ENCODE results near the gene ACSF2.

ACSF2 gene

DNA sequence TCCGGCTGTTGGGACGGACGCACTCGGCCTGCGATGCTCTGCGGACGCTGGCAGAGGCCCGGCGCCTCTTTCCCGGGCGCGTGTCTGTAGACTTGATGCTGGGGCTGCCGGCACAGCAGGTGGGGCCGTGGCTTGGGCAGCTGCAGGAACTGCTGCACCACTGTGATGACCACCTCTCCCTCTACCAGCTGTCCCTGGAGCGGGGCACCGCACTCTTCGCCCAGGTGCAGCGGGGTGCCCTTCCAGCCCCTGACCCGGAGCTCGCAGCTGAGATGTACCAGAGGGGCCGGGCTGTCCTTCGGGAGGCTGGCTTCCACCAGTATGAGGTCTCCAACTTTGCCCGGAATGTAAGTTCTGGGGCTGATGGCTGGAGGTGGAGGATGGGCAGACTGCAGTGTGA lies 56.1 kb downstream of the ACSF2 start:
- no peak for TF ChIP-seq TAF1 (IDR thresholded peaks at IDR 0.05; ENCODE audit: low read depth, low read length)
- no peak for TF ChIP-seq POU2F2 (IDR thresholded peaks at IDR 0.05; ENCODE audit: low read depth, low read length)
- TF ChIP-seq POLR2AphosphoS5 (IDR thresholded peaks at IDR 0.05; ENCODE audit: low read depth, low read length): no peak
- TF ChIP-seq PAX5 (IDR thresholded peaks at IDR 0.05; ENCODE audit: insufficient read depth, low read length, severe bottlenecking): no peak
- no peak for TF ChIP-seq SPI1 (IDR thresholded peaks at IDR 0.05; ENCODE audit: low read depth, low read length)
- no peak for TF ChIP-seq POLR2A (IDR thresholded peaks at IDR 0.05; ENCODE audit: low read depth, low read length)
- DNase-seq (ENCODE audit: insufficient read length, low spot score) (no peak), FAIRE-seq (no peak)

DNA sequence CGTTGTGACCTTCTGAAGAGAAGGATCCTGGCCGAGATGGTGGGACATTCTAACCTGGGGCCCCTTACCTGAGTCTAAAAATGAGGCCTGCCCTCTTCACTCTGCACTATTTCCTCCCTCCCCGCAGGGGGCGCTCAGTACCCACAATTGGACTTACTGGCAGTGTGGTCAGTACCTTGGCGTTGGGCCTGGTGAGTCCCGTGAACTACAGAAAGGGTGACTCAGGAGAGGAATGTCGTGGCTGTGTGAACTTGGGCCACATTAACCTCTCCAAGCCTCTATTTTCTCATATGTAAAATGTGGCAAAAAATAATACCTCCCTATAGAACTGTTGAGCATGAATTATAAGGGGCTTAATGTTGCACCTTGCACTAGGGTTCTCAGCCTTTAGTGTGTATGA lies 56.5 kb downstream of the ACSF2 start:
- TF ChIP-seq POU2F2 (IDR thresholded peaks at IDR 0.05; ENCODE audit: low read depth, low read length) (no peak), POLR2AphosphoS5 (IDR thresholded peaks at IDR 0.05; ENCODE audit: low read depth, low read length) (no peak), TAF1 (IDR thresholded peaks at IDR 0.05; ENCODE audit: low read depth, low read length) (no peak)
- peak; percentile 81 for FAIRE-seq
- DNase-seq (ENCODE audit: insufficient read length, low spot score): no peak

DNA sequence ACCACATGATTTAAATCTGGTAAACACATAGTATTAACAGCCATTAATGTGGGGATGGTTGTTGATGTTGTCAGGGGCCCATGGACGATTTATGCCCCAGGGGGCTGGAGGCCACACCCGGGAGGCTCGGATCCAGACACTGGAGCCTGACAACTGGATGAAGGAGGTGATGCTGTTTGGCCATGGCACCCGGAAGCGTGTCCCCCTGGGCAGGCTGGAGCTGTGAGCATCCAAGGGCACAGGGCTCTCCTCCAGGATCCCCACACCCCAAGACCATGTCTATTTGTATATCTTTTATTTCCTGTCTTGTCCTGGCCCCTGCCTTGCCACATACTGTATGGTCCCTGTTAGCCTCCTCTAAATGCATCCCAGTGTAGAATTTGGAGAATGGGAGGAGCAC lies 57.2 kb downstream of the ACSF2 start:
- no peak for TF ChIP-seq POU2F2 (IDR thresholded peaks at IDR 0.05; ENCODE audit: low read depth, low read length)
- TF ChIP-seq PAX5 (IDR thresholded peaks at IDR 0.05; ENCODE audit: insufficient read depth, low read length, severe bottlenecking): no peak
- TF ChIP-seq TAF1 (IDR thresholded peaks at IDR 0.05; ENCODE audit: low read depth, low read length): no peak
- TF ChIP-seq SPI1 (IDR thresholded peaks at IDR 0.05; ENCODE audit: low read depth, low read length): no peak
- TF ChIP-seq POLR2A (IDR thresholded peaks at IDR 0.05; ENCODE audit: low read depth, low read length): no peak
- no peak for TF ChIP-seq POLR2AphosphoS5 (IDR thresholded peaks at IDR 0.05; ENCODE audit: low read depth, low read length)
- FAIRE-seq (no peak), DNase-seq (ENCODE audit: insufficient read length, low spot score) (no peak)

DNA sequence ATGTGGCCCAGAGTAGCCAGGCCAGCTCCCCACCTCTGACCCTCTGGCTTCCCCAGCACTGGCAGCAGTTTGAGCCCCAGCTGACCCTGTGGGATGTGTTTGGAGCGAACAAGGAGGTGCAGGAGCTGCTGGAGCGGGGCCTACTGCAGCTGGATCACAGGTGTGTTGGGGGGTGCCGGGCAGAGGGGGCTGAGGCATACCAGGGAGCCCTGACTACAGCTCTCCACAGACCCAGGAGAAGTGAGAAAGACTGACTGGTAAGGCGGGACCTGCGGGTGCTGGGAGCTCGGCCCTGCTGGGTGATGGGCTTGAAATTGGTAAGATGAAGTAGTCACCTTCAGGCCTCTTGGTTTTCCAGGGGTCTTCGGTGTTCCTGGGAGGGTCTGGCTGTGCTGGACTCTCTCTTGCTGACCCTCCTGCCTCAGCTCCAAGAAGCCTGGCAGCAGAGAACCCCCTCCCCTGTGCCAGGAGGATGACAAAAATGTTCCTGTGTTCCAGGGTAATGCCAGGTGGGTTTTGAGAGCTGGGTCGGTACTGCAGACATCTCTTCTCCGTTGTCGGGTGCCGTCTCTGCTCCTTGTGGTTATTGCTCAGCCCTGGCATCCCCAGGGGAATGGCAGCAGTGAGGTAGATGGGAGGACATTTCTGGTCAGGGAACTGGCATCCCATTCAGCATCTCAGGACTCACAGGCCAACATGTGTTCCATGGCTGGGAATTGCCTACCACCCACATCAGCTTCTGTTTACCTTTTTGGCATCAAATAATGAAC lies 58.6 kb downstream of the ACSF2 start:
- TF ChIP-seq PAX5 (IDR thresholded peaks at IDR 0.05; ENCODE audit: insufficient read depth, low read length, severe bottlenecking) (no peak), POLR2AphosphoS5 (IDR thresholded peaks at IDR 0.05; ENCODE audit: low read depth, low read length) (no peak), SPI1 (IDR thresholded peaks at IDR 0.05; ENCODE audit: low read depth, low read length) (no peak), POLR2A (IDR thresholded peaks at IDR 0.05; ENCODE audit: low read depth, low read length) (no peak), POU2F2 (IDR thresholded peaks at IDR 0.05; ENCODE audit: low read depth, low read length) (no peak), TAF1 (IDR thresholded peaks at IDR 0.05; ENCODE audit: low read depth, low read length) (no peak)
- FAIRE-seq (no peak), DNase-seq (ENCODE audit: insufficient read length, low spot score) (no peak)

DNA sequence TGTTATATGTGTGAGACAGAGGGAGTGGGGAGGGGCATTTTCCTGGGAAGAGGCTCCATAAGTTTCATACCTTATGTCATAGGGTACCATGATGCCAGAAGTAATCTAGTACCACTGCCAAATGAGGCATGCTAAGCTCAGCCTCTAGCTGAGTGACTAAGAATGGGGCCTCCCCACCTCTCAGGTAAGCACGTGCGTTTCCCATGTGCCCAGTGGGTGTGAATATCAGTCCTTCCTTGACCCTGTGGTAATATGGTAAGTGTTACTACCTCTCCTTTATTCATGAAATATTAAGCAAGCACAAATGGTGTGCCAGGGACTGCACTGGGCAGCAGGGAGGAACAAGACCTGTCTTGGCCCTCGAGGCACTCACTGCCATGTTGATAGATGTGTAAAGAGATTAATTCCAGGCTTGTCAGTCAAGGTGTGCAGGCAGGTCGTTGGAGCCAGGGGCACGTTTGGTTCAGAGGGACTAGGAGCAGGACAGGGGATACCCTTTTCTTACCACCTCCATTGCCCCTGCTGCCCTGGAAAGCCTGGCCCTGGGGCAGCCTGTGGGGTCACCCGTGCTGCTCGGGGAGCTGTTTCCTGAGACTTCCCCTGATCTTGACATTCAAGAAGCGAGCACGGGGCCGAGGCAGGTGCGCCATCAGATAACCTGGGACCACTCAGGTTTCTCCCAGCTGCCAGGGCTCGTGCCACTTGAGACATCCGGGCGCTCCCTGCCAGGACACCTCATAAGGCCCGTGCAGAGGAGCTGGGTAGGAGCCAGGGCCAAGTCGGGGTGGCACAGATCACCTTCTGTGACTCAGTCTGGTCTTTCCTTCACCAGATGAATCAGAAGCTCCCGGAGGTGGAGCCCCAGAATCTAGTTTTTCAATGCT lies 61.4 kb downstream of the ACSF2 start:
- DNase-seq (ENCODE audit: insufficient read length, low spot score) (no peak), FAIRE-seq (no peak)
- TF ChIP-seq POLR2AphosphoS5 (IDR thresholded peaks at IDR 0.05; ENCODE audit: low read depth, low read length): no peak
- TF ChIP-seq TAF1 (IDR thresholded peaks at IDR 0.05; ENCODE audit: low read depth, low read length): no peak

- FAIRE-seq: no peak
- TF ChIP-seq POU2F2 (IDR thresholded peaks at IDR 0.05; ENCODE audit: low read depth, low read length) (no peak), POLR2AphosphoS5 (IDR thresholded peaks at IDR 0.05; ENCODE audit: low read depth, low read length) (no peak), SPI1 (IDR thresholded peaks at IDR 0.05; ENCODE audit: low read depth, low read length) (no peak), PAX5 (IDR thresholded peaks at IDR 0.05; ENCODE audit: insufficient read depth, low read length, severe bottlenecking) (no peak), POLR2A (IDR thresholded peaks at IDR 0.05; ENCODE audit: low read depth, low read length) (no peak), TAF1 (IDR thresholded peaks at IDR 0.05; ENCODE audit: low read depth, low read length) (no peak)
- DNase-seq (ENCODE audit: insufficient read length, low spot score): no peak
Measured at GRCh38 chr17:50488880-50489279, 62.9 kb downstream of the ACSF2 start.

DNA sequence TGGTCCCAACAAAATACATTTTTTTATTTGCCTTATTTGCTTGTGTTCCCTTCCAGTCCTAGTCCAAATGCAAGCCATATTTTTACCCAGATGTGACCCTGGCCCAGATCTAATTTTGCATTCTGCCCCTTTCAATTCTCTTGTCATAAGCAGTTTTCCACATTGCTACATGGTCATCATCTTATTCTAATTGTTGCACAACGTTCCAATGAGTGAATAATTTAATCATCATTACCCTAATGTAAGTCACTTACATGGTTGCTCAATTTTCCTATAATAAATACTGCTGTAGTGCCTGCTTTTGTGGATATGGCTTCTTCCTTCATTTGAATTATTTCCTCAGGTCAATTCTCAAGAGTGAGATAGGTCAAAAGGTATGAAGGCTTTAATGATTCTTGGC lies 65.5 kb downstream of the ACSF2 start:
- TF ChIP-seq POLR2A (IDR thresholded peaks at IDR 0.05; ENCODE audit: low read depth, low read length): no peak
- no peak for TF ChIP-seq SPI1 (IDR thresholded peaks at IDR 0.05; ENCODE audit: low read depth, low read length)
- no peak for TF ChIP-seq POLR2AphosphoS5 (IDR thresholded peaks at IDR 0.05; ENCODE audit: low read depth, low read length)
- TF ChIP-seq TAF1 (IDR thresholded peaks at IDR 0.05; ENCODE audit: low read depth, low read length): no peak
- no peak for TF ChIP-seq POU2F2 (IDR thresholded peaks at IDR 0.05; ENCODE audit: low read depth, low read length)
- no peak for TF ChIP-seq PAX5 (IDR thresholded peaks at IDR 0.05; ENCODE audit: insufficient read depth, low read length, severe bottlenecking)
- FAIRE-seq (no peak), DNase-seq (ENCODE audit: insufficient read length, low spot score) (no peak)

DNA sequence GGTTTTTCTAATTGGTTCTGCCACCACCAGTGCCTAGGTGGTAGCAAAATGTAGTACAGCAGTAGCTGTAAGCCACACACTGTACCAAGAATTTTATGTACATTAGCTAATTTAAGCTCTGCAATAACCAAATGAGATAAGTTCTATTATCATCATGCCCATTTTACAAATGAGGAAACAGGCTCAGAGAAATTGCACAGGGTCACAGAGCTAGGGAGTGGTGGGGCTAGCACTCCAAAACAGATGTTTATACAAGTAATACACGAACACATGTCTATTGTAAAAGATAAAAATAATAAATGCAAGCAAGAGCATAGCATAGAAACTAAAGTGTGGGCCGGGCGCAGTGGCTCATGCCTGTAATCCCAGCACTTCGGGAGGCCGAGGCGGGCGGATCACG lies 66.2 kb downstream of the ACSF2 start:
- FAIRE-seq (no peak), DNase-seq (ENCODE audit: insufficient read length, low spot score) (no peak)
- TF ChIP-seq POU2F2 (IDR thresholded peaks at IDR 0.05; ENCODE audit: low read depth, low read length): no peak
- TF ChIP-seq POLR2A (IDR thresholded peaks at IDR 0.05; ENCODE audit: low read depth, low read length): no peak
- no peak for TF ChIP-seq SPI1 (IDR thresholded peaks at IDR 0.05; ENCODE audit: low read depth, low read length)
- no peak for TF ChIP-seq POLR2AphosphoS5 (IDR thresholded peaks at IDR 0.05; ENCODE audit: low read depth, low read length)
- no peak for TF ChIP-seq TAF1 (IDR thresholded peaks at IDR 0.05; ENCODE audit: low read depth, low read length)
- no peak for TF ChIP-seq PAX5 (IDR thresholded peaks at IDR 0.05; ENCODE audit: insufficient read depth, low read length, severe bottlenecking)

DNA sequence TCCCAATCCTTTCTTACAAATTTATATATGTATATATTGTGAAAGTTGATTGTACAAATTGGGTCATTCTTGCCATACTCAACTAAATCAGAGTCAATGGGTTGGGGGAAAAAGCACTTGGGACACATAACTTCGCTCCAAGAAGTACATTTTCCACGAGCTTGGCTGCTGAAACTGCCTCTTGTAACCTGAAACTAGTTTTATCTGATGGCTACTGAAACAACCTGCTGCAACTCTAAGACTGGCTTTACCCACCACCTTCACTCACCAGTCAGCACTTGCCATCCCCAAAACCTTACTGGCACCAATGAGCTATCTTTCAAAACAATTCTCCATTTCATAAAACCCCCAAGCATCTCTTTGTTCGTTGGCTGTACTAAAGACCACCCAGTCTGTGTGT lies 67.7 kb downstream of the ACSF2 start:
- DNase-seq (ENCODE audit: insufficient read length, low spot score): no peak
- no peak for TF ChIP-seq POLR2AphosphoS5 (IDR thresholded peaks at IDR 0.05; ENCODE audit: low read depth, low read length)
- no peak for TF ChIP-seq PAX5 (IDR thresholded peaks at IDR 0.05; ENCODE audit: insufficient read depth, low read length, severe bottlenecking)
- no peak for TF ChIP-seq POLR2A (IDR thresholded peaks at IDR 0.05; ENCODE audit: low read depth, low read length)
- TF ChIP-seq POU2F2 (IDR thresholded peaks at IDR 0.05; ENCODE audit: low read depth, low read length): no peak
- no peak for TF ChIP-seq TAF1 (IDR thresholded peaks at IDR 0.05; ENCODE audit: low read depth, low read length)
- no peak for TF ChIP-seq SPI1 (IDR thresholded peaks at IDR 0.05; ENCODE audit: low read depth, low read length)
- no peak for FAIRE-seq

All from GM12891 (cell line).